ENCODE measurements around the gene RIC1. TPM values are rescaled to one million over a fixed set of nuclear protein-coding genes. Genes with fewer than 3 reads are reported as not detected.
"Not testable (repeated sequence)": the region's sequence is repeated elsewhere in the genome, so short reads cannot be mapped to it uniquely, and the experiment has no call there.

RIC1 gene
- total RNA-seq, 3 donors from 2014 or later, result 42.6 to 74.5 (median 53.1) TPM

DNA sequence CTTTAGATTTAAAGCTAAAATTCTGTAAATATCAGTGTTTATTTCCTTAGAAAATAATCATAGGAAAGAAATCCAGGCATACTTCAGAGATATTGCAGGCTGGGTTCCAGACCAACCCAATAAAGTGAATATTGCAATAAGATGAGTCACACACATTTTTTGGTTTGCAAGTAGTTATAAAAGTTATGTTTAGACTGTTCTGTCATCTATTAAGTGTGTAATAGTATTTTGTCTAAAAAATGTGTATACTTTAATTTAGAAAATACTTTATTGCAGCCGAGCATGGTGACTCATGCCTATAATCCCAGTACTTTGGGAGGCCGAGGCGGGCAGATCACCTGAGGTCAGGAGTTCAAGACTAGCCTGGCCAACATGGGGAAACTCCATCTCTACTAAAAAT, 6.9 kb upstream of the RIC1 start:
- Histone ChIP-seq H3K27ac (peak overlapping the region in 1 of 2 donors; percentile 52), H3K4me1 (peaks cover 0 to 4% of the 10 kb centered on the region in 2 donors), H3K36me3 (no peaks in the 10 kb centered on the region), H3K4me3 (no peak overlapping the region), H3K27me3 (no peaks in the 10 kb centered on the region), H3K9me3 (no peaks in the 10 kb centered on the region)
- DNase-seq (ENCODE audit: low spot score in 2 of 2), result no peak
- intact Hi-C loops (cut with DNase I; ENCODE audit: low total_unique reads), result no loop called here
- TF ChIP-seq, protein P1, sequence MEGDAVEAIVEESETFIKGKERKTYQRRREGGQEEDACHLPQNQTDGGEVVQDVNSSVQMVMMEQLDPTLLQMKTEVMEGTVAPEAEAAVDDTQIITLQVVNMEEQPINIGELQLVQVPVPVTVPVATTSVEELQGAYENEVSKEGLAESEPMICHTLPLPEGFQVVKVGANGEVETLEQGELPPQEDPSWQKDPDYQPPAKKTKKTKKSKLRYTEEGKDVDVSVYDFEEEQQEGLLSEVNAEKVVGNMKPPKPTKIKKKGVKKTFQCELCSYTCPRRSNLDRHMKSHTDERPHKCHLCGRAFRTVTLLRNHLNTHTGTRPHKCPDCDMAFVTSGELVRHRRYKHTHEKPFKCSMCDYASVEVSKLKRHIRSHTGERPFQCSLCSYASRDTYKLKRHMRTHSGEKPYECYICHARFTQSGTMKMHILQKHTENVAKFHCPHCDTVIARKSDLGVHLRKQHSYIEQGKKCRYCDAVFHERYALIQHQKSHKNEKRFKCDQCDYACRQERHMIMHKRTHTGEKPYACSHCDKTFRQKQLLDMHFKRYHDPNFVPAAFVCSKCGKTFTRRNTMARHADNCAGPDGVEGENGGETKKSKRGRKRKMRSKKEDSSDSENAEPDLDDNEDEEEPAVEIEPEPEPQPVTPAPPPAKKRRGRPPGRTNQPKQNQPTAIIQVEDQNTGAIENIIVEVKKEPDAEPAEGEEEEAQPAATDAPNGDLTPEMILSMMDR (IDR thresholded peaks at IDR 0.05), result no peak
- TF ChIP-seq POLR2A (IDR thresholded peaks at IDR 0.05) (no peak), POLR2AphosphoS5 (IDR thresholded peaks at IDR 0.05) (no peak)

DNA sequence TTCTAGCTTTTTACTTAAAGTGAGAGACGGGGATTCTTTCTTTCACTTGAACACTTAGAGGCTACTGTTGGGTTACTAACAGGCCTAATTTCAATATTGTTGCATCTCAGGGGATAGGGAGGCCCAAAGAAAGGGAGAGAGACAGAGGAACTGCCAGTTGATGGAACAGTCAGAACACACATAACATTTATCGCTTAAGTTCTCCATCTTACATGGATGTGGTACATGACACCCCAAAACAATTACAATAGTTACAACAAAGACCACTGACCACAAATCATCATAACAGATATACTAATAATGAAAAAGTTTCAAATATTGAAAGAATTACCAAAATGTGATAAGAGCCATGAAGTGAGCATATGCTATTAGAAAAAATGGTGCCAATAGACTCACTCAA, 4.3 kb upstream of the RIC1 start:
- intact Hi-C loops (cut with DNase I; ENCODE audit: low total_unique reads), result no loop called here
- Histone ChIP-seq H3K9me3 (no peaks in the 10 kb centered on the region), H3K36me3 (no peaks in the 10 kb centered on the region), H3K27ac (peak overlapping the region in 1 of 2 donors; percentile 97), H3K4me1 (peaks cover 0 to 4% of the 10 kb centered on the region in 2 donors), H3K27me3 (no peaks in the 10 kb centered on the region), H3K4me3 (no peak overlapping the region)
- TF ChIP-seq, protein P1 (IDR thresholded peaks at IDR 0.05), result no peak
- TF ChIP-seq POLR2AphosphoS5 (IDR thresholded peaks at IDR 0.05) (no peak), POLR2A (IDR thresholded peaks at IDR 0.05) (no peak)
- DNase-seq (ENCODE audit: low spot score in 2 of 2), result no peak

DNA sequence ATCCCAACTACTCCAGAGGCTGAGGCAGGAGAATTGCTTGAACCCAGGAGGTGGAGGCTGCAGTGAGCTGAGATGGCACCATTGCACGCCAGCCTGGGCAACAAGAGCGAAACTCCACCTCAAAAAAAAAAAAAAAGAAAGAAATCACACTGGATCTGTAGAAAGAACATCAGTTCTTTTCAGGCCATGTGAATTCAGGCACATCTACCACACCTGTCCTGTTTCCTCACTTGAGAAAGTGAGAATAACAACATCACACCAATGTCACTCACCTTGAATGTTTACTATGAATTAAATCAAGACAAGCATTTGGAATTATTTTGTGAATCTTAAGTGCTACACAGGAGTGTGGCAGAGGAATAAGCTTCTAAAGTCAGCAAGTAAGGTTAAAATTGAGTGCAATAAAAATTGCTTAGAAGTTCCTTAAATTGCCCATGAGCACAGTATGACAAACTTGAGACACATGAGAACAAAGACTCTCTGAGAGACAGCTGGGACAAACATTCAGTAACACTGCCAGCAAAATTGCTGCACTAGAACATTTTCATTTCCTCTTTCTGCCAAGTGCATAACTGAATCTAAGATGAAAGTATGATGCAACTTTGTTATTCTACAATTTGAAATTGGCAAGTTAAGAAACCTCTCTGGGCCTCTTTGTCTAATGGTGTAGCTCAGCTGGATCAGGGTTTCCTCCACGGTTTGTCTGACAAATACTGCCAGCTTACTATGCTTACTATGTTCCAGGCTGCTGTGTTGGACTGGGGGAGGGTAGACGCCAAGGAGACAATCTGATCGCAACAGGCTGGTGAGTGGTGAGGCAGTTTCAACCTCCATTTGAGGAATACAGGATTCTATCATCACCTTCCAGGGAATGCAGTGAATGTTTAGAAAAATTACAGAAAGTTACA, 1.9 kb upstream of the RIC1 start:
- Histone ChIP-seq H3K36me3 (no peaks in the 10 kb centered on the region), H3K9me3 (no peaks in the 10 kb centered on the region), H3K27ac (peak overlapping the region; percentile 94 to 97), H3K27me3 (no peaks in the 10 kb centered on the region), H3K4me1 (peaks cover 0 to 4% of the 10 kb centered on the region in 2 donors), H3K4me3 (peak overlapping the region; percentile 78 to 96 (median 96))
- no peak for TF ChIP-seq POLR2A (IDR thresholded peaks at IDR 0.05)
- TF ChIP-seq, protein P1 (IDR thresholded peaks at IDR 0.05), result no peak
- peak in 2 of 3 donors; percentile 3 to 79 for TF ChIP-seq POLR2AphosphoS5 (IDR thresholded peaks at IDR 0.05)
- intact Hi-C loops (cut with DNase I; ENCODE audit: low total_unique reads), result no loop called here
- peak in 1 of 2 donors; percentile 60 for DNase-seq (ENCODE audit: low spot score in 2 of 2)

DNA sequence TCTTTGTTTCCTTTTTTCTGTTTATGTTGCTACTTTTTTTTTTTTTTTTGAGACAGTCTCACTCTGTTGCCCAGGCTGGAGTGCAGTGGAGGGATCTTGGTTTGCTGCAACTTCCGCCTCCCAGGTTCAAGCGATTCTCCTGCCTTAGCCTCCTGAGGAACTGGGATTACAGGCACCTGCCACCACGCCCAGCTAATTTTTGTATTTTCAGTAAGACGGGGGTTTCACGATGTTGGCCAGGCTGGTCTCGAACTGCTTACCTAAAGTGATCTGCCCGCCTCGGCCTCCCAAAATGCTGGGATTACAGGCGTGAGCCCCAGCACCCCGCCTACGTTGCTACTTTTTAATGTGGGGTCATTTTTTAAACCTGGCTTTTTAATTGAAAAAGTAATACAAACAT, 1.2 kb upstream of the RIC1 start:
- Histone ChIP-seq H3K27ac (peak overlapping the region; percentile 94 to 97), H3K4me3 (peak overlapping the region; percentile 78 to 96 (median 96))
- H3K27me3 ChIP-seq; intact Hi-C loops (cut with DNase I; ENCODE audit: low total_unique reads); H3K36me3 ChIP-seq; H3K4me1 ChIP-seq; H3K9me3 ChIP-seq; DNase-seq (ENCODE audit: low spot score in 2 of 2): not testable (repeated sequence)

DNA sequence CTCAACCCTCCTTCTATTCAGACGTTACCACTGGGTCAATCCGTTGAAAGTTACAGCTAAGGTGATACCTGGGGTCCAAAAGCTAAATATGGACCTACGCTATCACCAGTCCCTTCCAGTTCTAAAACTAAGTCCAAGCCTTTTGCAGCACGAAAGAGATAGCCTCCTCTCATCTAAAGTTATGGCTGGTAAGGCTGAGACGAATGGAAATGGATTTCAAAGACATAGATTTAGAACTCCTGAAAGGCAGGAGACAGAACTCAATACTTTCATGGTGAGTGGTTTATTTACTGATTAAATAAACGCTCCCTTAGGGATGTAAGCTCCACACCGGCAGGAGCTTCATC, 751 bp upstream of the RIC1 start:
- TF ChIP-seq, protein P1 (IDR thresholded peaks at IDR 0.05), result no peak
- TF ChIP-seq POLR2A (IDR thresholded peaks at IDR 0.05) (no peak), POLR2AphosphoS5 (IDR thresholded peaks at IDR 0.05) (no peak)
- peak overlapping the region; percentile 78 to 96 (median 96) for H3K4me3 ChIP-seq
- H3K4me1 ChIP-seq, result peaks cover 0 to 4% of the 10 kb centered on the region in 2 donors
- no peaks in the 10 kb centered on the region for H3K27me3 ChIP-seq
- intact Hi-C loops (cut with DNase I; ENCODE audit: low total_unique reads), result no loop called here
- H3K27ac ChIP-seq, result peak overlapping the region; percentile 94 to 97
- H3K9me3 ChIP-seq, result no peaks in the 10 kb centered on the region
- no peaks in the 10 kb centered on the region for H3K36me3 ChIP-seq
- DNase-seq (ENCODE audit: low spot score in 2 of 2), result no peak

All from breast epithelium (tissue), 4 donors.